HG03558 (cell line): ENCODE data around the gene MPRIP.
A peak's percentile ranks its signal among the peaks of the same experiment; 100 is the strongest.
"Not testable (repeated sequence)": the region's sequence is repeated elsewhere in the genome, so short reads cannot be mapped to it uniquely, and the experiment has no call there.

Experiments
- ATAC-seq: cut with Tn5 transposase; IDR thresholded peaks from one replicate; pipeline ENCODE4 v1.9.1; 2021; ENCODE audit warnings: moderate number of reproducible peaks; ENCODE audit not compliant: unreplicated experiment; ENCODE audit errors: extremely low read depth

MPRIP gene

GRCh38 chr17:17172001-17172939 is 130.0 kb downstream of the MPRIP start:
- ATAC-seq: no peak

GRCh38 chr17:17172990-17173389 is 130.7 kb downstream of the MPRIP start:
- no peak for ATAC-seq

GRCh38 chr17:17173921-17174320 is 131.7 kb downstream of the MPRIP start:
- no peak for ATAC-seq

GRCh38 chr17:17175340-17175739 is 133.1 kb downstream of the MPRIP start:
- ATAC-seq: no peak

- no peak for ATAC-seq
Observed at GRCh38 chr17:17175917-17176316, 133.7 kb downstream of the MPRIP start.

GRCh38 chr17:17176341-17176740 is 134.1 kb downstream of the MPRIP start:
- ATAC-seq: no peak

- no peak for ATAC-seq
Observed at GRCh38 chr17:17177176-17177575, 134.9 kb downstream of the MPRIP start.

GRCh38 chr17:17179371-17179827 is 137.1 kb downstream of the MPRIP start:
- peak; percentile 48 for ATAC-seq

- ATAC-seq: no peak
Observed at GRCh38 chr17:17180141-17180603, 137.9 kb downstream of the MPRIP start.

GRCh38 chr17:17180741-17181525 is 138.7 kb downstream of the MPRIP start:
- ATAC-seq: no peak

- ATAC-seq: no peak
Observed at GRCh38 chr17:17181666-17182597, 139.7 kb downstream of the MPRIP start.

GRCh38 chr17:17182598-17183136 is 140.4 kb downstream of the MPRIP start:
- ATAC-seq: no peak

GRCh38 chr17:17183744-17184143 is 141.5 kb downstream of the MPRIP start:
- ATAC-seq: no peak

- ATAC-seq: not testable (repeated sequence)
Observed at GRCh38 chr17:17184985-17185757, 142.9 kb downstream of the MPRIP start.

- no peak for ATAC-seq
Observed at GRCh38 chr17:17186051-17186450, 143.8 kb downstream of the MPRIP start.

GRCh38 chr17:17186551-17187505 is 144.6 kb downstream of the MPRIP start:
- ATAC-seq: no peak

GRCh38 chr17:17188586-17188985 is 146.3 kb downstream of the MPRIP start:
- ATAC-seq: no peak

- no peak for ATAC-seq
Observed at GRCh38 chr17:17189559-17189958, 147.3 kb downstream of the MPRIP start.
